CD4-positive, alpha-beta T cell treated with Interleukin-2 at 100 ng/mL for 4 hours (primary cell): ENCODE data around the gene SLC43A3.

Experiments
- DNase-seq: peaks from one replicate; pipeline ENCODE4 v3.0.0-alpha.2; 2020; ENCODE audit warnings: low spot score

SLC43A3 gene

DNA sequence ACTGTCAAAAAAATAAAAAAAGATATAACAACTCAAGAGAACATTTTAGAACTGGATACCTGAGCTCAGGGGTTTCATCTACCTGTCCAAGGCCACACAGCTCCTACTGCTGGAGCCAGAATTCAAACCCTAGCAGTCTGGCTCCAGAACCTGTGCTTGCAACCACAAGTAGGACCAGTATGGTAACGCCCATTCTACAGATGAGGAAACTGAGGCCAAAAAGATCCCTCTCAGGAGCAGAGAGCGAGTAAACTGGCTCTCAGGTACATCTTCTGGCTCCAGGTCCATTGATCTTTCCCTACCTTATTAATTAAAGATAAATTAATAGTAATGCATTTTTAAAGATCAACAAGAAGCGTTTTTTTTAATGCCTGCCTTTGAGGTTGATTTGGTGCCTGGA, 69.6 kb downstream of the SLC43A3 start:
- DNase-seq, result no peak
